GM10266 (cell line): ENCODE data around the gene HDGFL2.

Experiments used
- DNase-seq: peaks from one replicate; pipeline ENCODE4 v3.0.0; 2012; ENCODE audit errors: extremely low spot score
- CTCF ChIP-seq: IDR thresholded peaks from 2 replicates; pipeline ENCODE4 v1.5.1; 2012; ENCODE audit warnings: mild to moderate bottlenecking, low read depth; ENCODE audit not compliant: control insufficient read depth, insufficient read depth; ENCODE audit errors: missing control alignments

Gene HDGFL2

GRCh38 chr19:4547303-4548237 lies 75.5 kb downstream of the HDGFL2 start:
- no peak for DNase-seq
- peak; percentile 41 for TF ChIP-seq CTCF

GRCh38 chr19:4548238-4548584 lies 76.1 kb downstream of the HDGFL2 start:
- DNase-seq: no peak
- no peak for TF ChIP-seq CTCF

- no peak for DNase-seq
- TF ChIP-seq CTCF: no peak
Measured at GRCh38 chr19:4550018-4550417, 77.9 kb downstream of the HDGFL2 start.

- TF ChIP-seq CTCF: no peak
- no peak for DNase-seq
Measured at GRCh38 chr19:4550479-4551050, 78.5 kb downstream of the HDGFL2 start.
